Measurements from ENCODE around the gene CREG2.

The CREG2 gene

DNA sequence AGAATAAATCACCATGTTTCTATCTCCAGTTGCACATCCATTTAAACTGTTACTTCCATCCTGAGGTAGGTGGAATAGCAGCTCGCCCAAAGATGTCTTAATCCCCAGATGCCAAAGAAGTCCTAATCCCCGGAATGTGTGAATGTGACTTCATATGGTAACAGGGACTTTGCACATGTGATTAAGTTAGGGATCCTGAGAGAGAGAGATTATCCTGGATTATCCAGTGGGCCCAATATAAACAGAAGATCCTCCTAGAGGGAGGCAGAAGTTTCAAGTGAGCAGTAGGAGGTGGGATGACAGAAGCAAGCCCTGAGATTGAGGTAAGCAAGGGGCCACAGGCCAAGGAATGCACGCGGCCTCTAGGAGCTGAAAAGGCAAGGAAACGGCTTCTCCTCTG, 19.8 kb downstream of the CREG2 start:
- DNase-seq (ENCODE audit: insufficient read length) (no peak), FAIRE-seq (no peak)
- TF ChIP-seq POLR2A (IDR thresholded peaks at IDR 0.05; ENCODE audit: low read depth, low read length) (no peak), POLR2AphosphoS5 (IDR thresholded peaks at IDR 0.05; ENCODE audit: low read depth, low read length) (no peak), TAF1 (IDR thresholded peaks at IDR 0.05; ENCODE audit: borderline replicate concordance, low read depth, low read length) (no peak)

DNA sequence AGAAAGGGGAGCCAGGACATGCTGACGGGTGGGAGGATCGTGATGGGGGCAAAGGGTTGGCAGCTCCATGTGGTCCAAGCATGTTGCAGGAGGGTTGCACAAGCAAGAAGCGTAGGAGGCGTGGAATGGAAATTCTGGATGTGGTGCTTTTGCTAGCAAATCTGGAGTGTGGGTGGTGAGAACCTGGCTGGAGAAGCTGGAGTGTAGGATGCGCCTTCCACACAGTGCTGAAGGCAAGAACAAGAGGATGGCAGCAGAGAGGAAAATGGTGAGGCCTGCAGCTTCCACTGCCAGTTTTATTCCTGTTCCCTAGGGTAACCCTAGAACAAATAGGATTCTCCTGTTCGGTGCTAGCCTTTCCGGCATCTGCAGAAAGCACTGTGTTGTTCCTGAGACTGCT, 22.4 kb downstream of the CREG2 start:
- no peak for TF ChIP-seq POLR2AphosphoS5 (IDR thresholded peaks at IDR 0.05; ENCODE audit: low read depth, low read length)
- no peak for TF ChIP-seq TAF1 (IDR thresholded peaks at IDR 0.05; ENCODE audit: borderline replicate concordance, low read depth, low read length)
- TF ChIP-seq POLR2A (IDR thresholded peaks at IDR 0.05; ENCODE audit: low read depth, low read length), result no peak
- DNase-seq (ENCODE audit: insufficient read length) (no peak), FAIRE-seq (no peak)

DNA sequence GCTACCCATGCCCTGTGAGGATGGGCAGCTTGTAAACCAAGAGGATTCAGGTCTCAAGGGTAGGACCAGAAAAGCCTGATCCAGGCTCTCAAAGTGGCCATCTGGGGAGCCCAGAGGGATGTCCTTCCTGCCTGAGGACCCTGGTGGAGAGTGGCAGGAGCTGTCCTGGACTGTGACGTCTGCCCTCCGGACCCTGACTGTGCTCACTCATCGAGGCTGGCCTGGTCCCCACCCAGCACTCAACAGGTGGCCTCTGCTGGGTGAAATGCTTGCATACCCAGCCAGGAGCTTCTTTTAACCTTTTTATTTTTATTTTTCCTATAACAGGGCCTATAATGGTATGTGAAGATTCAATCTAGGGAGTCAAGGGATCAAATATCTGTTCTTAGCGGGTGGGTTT, 24.5 kb downstream of the CREG2 start:
- no peak for FAIRE-seq
- DNase-seq (ENCODE audit: insufficient read length), result no peak
- no peak for TF ChIP-seq POLR2A (IDR thresholded peaks at IDR 0.05; ENCODE audit: low read depth, low read length)
- no peak for TF ChIP-seq POLR2AphosphoS5 (IDR thresholded peaks at IDR 0.05; ENCODE audit: low read depth, low read length)
- no peak for TF ChIP-seq TAF1 (IDR thresholded peaks at IDR 0.05; ENCODE audit: borderline replicate concordance, low read depth, low read length)

DNA sequence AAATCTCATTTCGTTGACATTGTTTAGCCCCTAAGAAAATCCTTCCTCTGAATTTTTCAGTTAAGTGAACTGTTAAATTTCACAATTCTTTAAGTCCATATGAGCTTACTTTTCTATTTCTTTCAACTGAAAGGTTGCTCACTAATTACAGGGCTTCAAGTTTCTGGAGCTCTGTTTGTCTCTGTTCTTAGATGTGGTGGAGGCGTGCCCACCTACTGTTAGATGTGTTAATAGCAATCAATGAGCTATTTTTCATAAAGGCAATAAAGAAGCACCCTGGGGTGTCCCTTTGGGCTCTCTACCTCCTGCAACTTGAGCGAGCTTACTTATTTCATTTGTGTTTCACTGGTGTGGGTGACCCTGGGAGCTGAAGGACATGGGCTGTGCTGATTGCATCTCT, 25.0 kb downstream of the CREG2 start:
- no peak for DNase-seq (ENCODE audit: insufficient read length)
- no peak for FAIRE-seq
- TF ChIP-seq POLR2A (IDR thresholded peaks at IDR 0.05; ENCODE audit: low read depth, low read length) (no peak), TAF1 (IDR thresholded peaks at IDR 0.05; ENCODE audit: borderline replicate concordance, low read depth, low read length) (no peak), POLR2AphosphoS5 (IDR thresholded peaks at IDR 0.05; ENCODE audit: low read depth, low read length) (no peak)

DNA sequence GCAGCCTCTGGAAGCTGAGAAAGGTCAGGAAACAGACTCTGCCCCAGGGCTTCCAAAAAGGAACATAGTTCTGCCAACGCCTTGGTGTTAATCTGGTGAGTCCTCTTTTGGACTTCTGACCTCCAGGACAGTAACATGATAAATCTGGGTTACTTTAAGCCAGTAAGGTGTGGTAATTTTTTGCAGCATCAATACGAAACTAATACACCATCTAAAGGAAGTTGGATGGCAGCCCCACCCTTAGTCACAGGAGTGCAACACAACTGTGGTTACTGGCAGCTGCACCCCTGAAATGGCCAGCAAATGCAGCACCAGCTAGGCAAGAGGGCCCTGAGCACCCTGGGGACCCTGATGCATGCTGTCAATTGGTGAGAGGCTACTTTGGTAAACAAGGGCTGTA, 25.8 kb downstream of the CREG2 start:
- FAIRE-seq, result no peak
- DNase-seq (ENCODE audit: insufficient read length), result no peak
- no peak for TF ChIP-seq POLR2A (IDR thresholded peaks at IDR 0.05; ENCODE audit: low read depth, low read length)
- TF ChIP-seq POLR2AphosphoS5 (IDR thresholded peaks at IDR 0.05; ENCODE audit: low read depth, low read length), result no peak
- TF ChIP-seq TAF1 (IDR thresholded peaks at IDR 0.05; ENCODE audit: borderline replicate concordance, low read depth, low read length), result no peak

DNA sequence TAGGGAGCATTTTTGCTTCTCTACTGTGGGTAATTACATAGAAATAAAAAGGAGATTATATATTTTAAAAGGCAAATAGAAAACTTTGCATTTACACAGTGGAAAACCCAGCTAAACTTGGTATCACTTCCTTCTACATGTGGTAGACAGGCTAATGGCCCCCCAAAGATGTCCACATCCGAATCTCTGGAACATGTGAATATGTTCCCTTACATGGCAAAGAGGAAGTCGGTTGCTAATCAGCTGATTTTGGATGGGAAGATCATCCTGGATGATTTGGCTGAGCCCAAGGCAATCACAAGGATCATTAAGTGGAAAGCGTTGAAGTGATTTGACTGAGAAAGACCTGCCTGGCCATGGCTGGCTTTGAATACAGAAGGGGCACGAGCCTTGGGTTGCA, 26.2 kb downstream of the CREG2 start:
- DNase-seq (ENCODE audit: insufficient read length) (no peak), FAIRE-seq (no peak)
- TF ChIP-seq POLR2A (IDR thresholded peaks at IDR 0.05; ENCODE audit: low read depth, low read length), result no peak
- TF ChIP-seq POLR2AphosphoS5 (IDR thresholded peaks at IDR 0.05; ENCODE audit: low read depth, low read length), result no peak
- TF ChIP-seq TAF1 (IDR thresholded peaks at IDR 0.05; ENCODE audit: borderline replicate concordance, low read depth, low read length), result no peak

DNA sequence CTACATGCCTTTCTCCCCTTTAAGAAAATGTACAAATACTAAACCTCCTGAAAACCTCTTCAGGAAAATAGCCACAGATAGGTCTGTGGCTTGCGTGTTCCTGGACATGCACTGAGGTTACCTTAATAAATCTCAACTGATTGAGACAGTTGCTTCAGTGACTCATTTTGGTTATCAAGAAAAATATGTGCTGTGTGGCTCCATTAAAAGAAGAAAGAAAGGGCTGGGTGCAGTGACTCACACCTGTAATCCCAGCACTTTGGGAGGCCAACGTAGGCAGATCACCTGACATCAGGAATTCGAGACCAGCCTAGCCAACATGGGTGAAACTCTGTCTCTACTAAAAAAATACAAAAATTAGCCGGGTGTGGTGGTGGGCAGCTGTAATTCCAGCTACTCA, 27.1 kb downstream of the CREG2 start:
- TF ChIP-seq TAF1 (IDR thresholded peaks at IDR 0.05; ENCODE audit: borderline replicate concordance, low read depth, low read length) (no peak), POLR2A (IDR thresholded peaks at IDR 0.05; ENCODE audit: low read depth, low read length) (no peak), POLR2AphosphoS5 (IDR thresholded peaks at IDR 0.05; ENCODE audit: low read depth, low read length) (no peak)
- no peak for FAIRE-seq
- DNase-seq (ENCODE audit: insufficient read length), result no peak

DNA sequence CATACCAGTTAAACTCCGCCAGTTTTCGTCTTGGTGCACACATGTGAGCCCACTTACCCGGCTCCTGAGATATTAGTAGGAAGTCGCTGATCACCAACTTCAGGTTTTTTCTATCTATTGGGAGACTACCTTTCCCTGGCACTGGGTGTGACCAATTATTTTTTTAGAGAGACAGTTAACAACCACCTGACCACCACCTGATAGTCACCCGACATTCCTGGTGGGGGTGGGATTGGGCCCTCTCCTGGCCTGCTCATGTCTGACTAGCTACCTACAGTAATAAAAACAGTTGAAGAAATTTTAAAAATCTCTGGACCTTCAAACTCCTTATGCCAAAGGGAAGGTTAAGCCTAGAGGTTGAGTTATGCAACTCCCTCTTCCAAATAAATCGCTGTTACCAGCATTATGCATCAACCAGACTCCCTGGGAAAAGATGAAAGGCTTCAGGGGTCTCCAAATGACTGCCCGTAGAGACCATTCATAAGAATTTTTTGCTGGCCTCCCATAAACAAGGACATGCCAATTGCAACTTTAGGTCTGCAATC, 27.8 kb downstream of the CREG2 start:
- DNase-seq (ENCODE audit: insufficient read length) (no peak), FAIRE-seq (no peak)
- no peak for TF ChIP-seq TAF1 (IDR thresholded peaks at IDR 0.05; ENCODE audit: borderline replicate concordance, low read depth, low read length)
- no peak for TF ChIP-seq POLR2AphosphoS5 (IDR thresholded peaks at IDR 0.05; ENCODE audit: low read depth, low read length)
- no peak for TF ChIP-seq POLR2A (IDR thresholded peaks at IDR 0.05; ENCODE audit: low read depth, low read length)

DNA sequence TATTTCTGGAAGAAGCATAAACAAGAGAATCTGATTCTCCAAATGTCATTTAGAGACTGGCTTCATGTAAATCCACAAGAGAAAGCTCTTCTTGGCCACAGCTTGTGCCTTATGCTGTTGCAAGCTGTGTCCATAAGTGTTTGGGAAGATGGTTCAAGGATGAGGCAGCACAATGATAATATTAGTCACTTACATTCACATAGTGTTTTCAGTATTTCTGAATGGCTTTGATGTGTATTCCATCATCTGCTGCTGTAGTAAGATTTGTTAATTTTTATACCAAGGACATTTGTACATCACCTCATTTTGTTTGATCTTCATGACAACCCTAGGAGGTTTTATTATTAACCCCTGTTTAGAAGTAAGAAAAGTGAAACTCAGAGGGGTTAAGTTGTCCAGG, 29.9 kb downstream of the CREG2 start:
- DNase-seq (ENCODE audit: insufficient read length), result no peak
- FAIRE-seq, result no peak
- no peak for TF ChIP-seq TAF1 (IDR thresholded peaks at IDR 0.05; ENCODE audit: borderline replicate concordance, low read depth, low read length)
- TF ChIP-seq POLR2AphosphoS5 (IDR thresholded peaks at IDR 0.05; ENCODE audit: low read depth, low read length), result no peak
- no peak for TF ChIP-seq POLR2A (IDR thresholded peaks at IDR 0.05; ENCODE audit: low read depth, low read length)

DNA sequence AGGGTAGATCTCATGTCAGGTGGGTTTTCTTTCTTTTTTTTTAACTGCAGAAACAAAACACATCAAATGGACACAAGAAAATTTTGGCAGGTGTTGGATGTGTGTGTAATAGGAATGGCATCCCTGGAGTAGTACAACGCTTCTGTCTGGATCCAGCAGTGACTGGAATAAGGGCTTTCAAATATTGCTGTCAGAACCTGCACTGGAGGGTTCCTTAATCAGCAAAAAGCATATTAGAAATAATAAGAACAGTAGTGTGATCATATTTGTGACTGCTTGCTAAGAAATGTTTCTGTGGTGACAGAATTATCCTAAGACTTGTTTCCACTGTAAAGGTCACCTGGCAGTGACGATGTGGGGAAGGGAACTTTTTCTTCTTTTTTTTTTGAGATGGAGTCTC, 30.8 kb downstream of the CREG2 start:
- TF ChIP-seq TAF1 (IDR thresholded peaks at IDR 0.05; ENCODE audit: borderline replicate concordance, low read depth, low read length) (no peak), POLR2A (IDR thresholded peaks at IDR 0.05; ENCODE audit: low read depth, low read length) (no peak), POLR2AphosphoS5 (IDR thresholded peaks at IDR 0.05; ENCODE audit: low read depth, low read length) (no peak)
- FAIRE-seq (no peak), DNase-seq (ENCODE audit: insufficient read length) (no peak)

DNA sequence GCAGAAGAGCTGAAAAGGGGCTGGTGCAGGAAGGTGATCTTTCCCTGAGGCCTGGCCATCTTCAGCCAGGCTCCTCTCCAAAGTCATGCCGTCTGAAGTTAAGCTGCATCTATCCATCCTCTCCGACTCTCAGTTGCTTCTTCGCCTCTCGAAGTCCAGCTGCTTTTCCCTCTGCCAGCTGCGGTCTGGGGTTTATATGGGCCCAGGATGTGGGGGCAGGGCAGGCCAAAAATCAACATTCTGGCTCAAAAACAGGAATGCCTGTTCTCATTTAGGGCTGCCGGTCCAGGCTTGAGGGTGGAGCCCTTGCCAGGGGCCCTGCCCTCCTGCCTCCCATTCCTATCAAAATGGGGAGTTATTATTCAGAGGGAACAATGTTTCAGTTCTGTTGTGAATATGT, 31.2 kb downstream of the CREG2 start:
- FAIRE-seq (no peak), DNase-seq (ENCODE audit: insufficient read length) (no peak)
- TF ChIP-seq POLR2AphosphoS5 (IDR thresholded peaks at IDR 0.05; ENCODE audit: low read depth, low read length), result no peak
- no peak for TF ChIP-seq TAF1 (IDR thresholded peaks at IDR 0.05; ENCODE audit: borderline replicate concordance, low read depth, low read length)
- TF ChIP-seq POLR2A (IDR thresholded peaks at IDR 0.05; ENCODE audit: low read depth, low read length), result no peak

DNA sequence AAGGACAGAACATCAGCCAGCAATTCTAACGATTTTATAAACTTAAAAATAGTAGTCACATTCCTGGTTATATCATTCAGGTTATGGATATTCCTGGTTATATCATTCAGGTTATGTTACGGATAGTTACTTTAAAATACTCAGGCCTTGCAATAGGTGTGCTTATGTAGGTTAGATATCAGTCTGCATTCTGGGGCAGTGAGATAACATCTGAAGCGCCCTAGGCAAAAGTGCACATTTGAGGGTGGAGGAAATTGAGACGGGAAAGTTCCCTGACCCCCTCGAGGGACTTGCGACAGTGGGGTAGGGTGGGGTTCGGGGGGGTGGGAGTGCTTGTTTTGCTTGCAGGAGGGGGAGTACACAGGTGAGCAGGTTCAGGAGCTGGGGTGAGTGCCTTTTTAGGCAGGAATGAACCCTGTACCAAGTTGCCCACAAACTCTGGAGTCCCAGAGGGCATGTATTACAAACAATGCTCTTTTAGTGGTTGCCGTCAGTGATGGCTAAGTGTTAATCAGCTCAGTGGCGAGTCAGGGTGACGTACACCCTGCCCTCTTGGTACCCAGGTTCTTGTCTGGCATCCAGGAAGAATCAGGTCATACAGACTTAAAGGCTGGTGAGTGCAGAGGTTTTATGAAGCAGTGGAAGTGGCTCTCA, 31.8 kb downstream of the CREG2 start:
- DNase-seq (ENCODE audit: insufficient read length) (no peak), FAIRE-seq (no peak)
- TF ChIP-seq POLR2A (IDR thresholded peaks at IDR 0.05; ENCODE audit: low read depth, low read length) (no peak), POLR2AphosphoS5 (IDR thresholded peaks at IDR 0.05; ENCODE audit: low read depth, low read length) (no peak), TAF1 (IDR thresholded peaks at IDR 0.05; ENCODE audit: borderline replicate concordance, low read depth, low read length) (no peak)

All from GM12892 (cell line).